HepG2 (cell line): ENCODE results near the gene IRF4. TPM values are rescaled to one million over a fixed set of nuclear protein-coding genes. Genes with fewer than 3 reads are reported as not detected.

Experiments
- ATAC-seq: fragments of 200-7000 bp; cut with Tn5 transposase; 3 replicates; pipeline ENCODE4 v1.9.1; 2020; ENCODE audit warnings: mild to moderate bottlenecking, moderate library complexity
- BruUV-seq: library from RNA; stranded (reverse); fragments of 400-500 nt; replicated peaks from 2 replicates; lab custom pipeline; 2021; lab: Mats Ljungman, UMichigan
- CTCF ChIA-PET: fragments of 300-600 bp; formaldehyde crosslinking; extraction: SDS; loops from one replicate; lab custom pipeline; 2021; ENCODE audit warnings: low total read pairs, inconsistent platforms, low intra/inter-chr PET ratio; lab: Yijun Ruan, JAX
- POLR2A ChIA-PET: fragments of 350-600 bp; sonication (Branson Sonifier 250); formaldehyde crosslinking; loops from one replicate; lab custom pipeline; 2020; ENCODE audit warnings: antibody characterized with exemption, inconsistent platforms; lab: Yijun Ruan, JAX
- DNase-seq: peaks from one replicate; pipeline ENCODE4 v3.0.0-alpha.2; 2015; ENCODE audit warnings: low spot score
- FAIRE-seq: peaks from 3 replicates; lab custom pipeline; 2011; peaks lifted over from hg19 to GRCh38; lab: Jason Lieb, UNC
- H2AFZ ChIP-seq: one replicate; pipeline ENCODE4 v1.6.1; 2011; ENCODE audit warnings: low read length, inconsistent platforms
- H3K27ac ChIP-seq: fragments of 300-600 bp; 3 replicates; pipeline ENCODE4 v1.8.0; 2011; ENCODE audit warnings: mixed run types, mild to moderate bottlenecking, mixed read lengths, low read length, inconsistent platforms; ENCODE audit not compliant: insufficient read depth; ENCODE audit errors: extremely low read length
- H3K27me3 ChIP-seq, 2 experiments: fragments of 200-600 bp in 1 of 2; 2 replicates in 1 of 2; 3 replicates in 1 of 2; pipeline versions ENCODE4 v1.6.0 to v1.8.0; 2011; ENCODE audit warnings: low read length in 2 of 2, mild to moderate bottlenecking in 2 of 2, moderate library complexity in 2 of 2, inconsistent platforms in 1 of 2; ENCODE audit not compliant: insufficient read depth in 2 of 2, control insufficient read depth in 1 of 2
- H3K36me3 ChIP-seq, 2 experiments: fragments of 200-600 bp in 1 of 2; replicated peaks in 1 of 2; 2 replicates in 1 of 2; 3 replicates in 1 of 2; pipeline versions ENCODE4 v1.5.1 to v1.8.0; 2011; ENCODE audit warnings: low read length in 2 of 2, inconsistent platforms in 1 of 2; ENCODE audit not compliant: insufficient read depth in 2 of 2, control insufficient read depth in 1 of 2
- H3K4me1 ChIP-seq: 2 replicates; pipeline ENCODE4 v1.5.1; 2012; ENCODE audit warnings: low read length, inconsistent platforms; ENCODE audit not compliant: insufficient read depth
- H3K4me2 ChIP-seq: 2 replicates; pipeline ENCODE4 v1.6.0; 2011; ENCODE audit warnings: low read depth, low read length, inconsistent platforms
- H3K4me3 ChIP-seq, 3 experiments: fragments of 200-600 bp in 1 of 3; sonication (generic), shearing (Covaris generic) in 1 of 3; replicated peaks in 1 of 3; 2 replicates each; pipeline ENCODE4 v1.5.1; 2011 to 2016; ENCODE audit warnings: low read length in 3 of 3, inconsistent platforms in 2 of 3, low read depth in 2 of 3, mild to moderate bottlenecking in 2 of 3, control low read depth in 1 of 3, mixed read lengths in 1 of 3; ENCODE audit not compliant: insufficient read depth in 1 of 3
- H3K79me2 ChIP-seq: one replicate; pipeline ENCODE4 v1.6.1; 2011; ENCODE audit warnings: low read length, inconsistent platforms; ENCODE audit not compliant: insufficient read depth
- H3K9ac ChIP-seq: 2 replicates; pipeline ENCODE4 v1.6.0; 2011; ENCODE audit warnings: mild to moderate bottlenecking, low read depth, low read length, inconsistent platforms; ENCODE audit not compliant: insufficient read depth
- H3K9me3 ChIP-seq: 2 replicates; pipeline ENCODE4 v1.5.1; 2012; ENCODE audit warnings: mild to moderate bottlenecking, low read length
- H4K20me1 ChIP-seq: 2 replicates; pipeline ENCODE4 v1.6.0; 2011; ENCODE audit warnings: inconsistent platforms, mild to moderate bottlenecking, low read length, moderate library complexity; ENCODE audit not compliant: insufficient read depth
- MAFF ChIP-seq: IDR thresholded peaks from 2 replicates; pipeline ENCODE4 v1.6.1; 2011; ENCODE audit warnings: low read depth, low read length, improper control_type of control experiment
- RBAK ChIP-seq: sonication (generic); formaldehyde crosslinking; IDR thresholded peaks from 2 replicates; pipeline ENCODE4 v1.5.1; 2020; ENCODE audit warnings: mild to moderate bottlenecking, missing genetic modification reagents
- ZNF674 ChIP-seq: sonication (generic); formaldehyde crosslinking; IDR thresholded peaks from 2 replicates; pipeline ENCODE4 v1.5.0; 2020; ENCODE audit warnings: low read depth, mild to moderate bottlenecking, missing genetic modification reagents
- WGBS: methylation state at CpG from one replicate; pipeline ENCODE4 v1.1.6; 2017; ENCODE audit warnings: low lambda C conversion rate; 5-methylcytosine and 5-hydroxymethylcytosine counted together
- in situ Hi-C: cut with HindIII; loops from 2 replicates; pipeline ENCODE4 v1.10.0; 2017; ENCODE audit warnings: low pct_unique_long_range_greater_than_20kb; ENCODE audit not compliant: extremely low pct_ligation_motif_present
- intact Hi-C: fragments of 100-400 bp; cut with micrococcal nuclease; formaldehyde crosslinking; loops from one replicate; pipeline ENCODE4 v1.10.0; 2022; ENCODE audit not compliant: unreplicated experiment
- polyA plus RNA-seq, 8 experiments: library from polyadenylated mRNA; depleted of rRNA in 3 of 8; stranded (reverse) in 7 of 8; unstranded in 1 of 8; fragments of >200 nt; fragmentation: Illumina TruSeq in 4 of 8; extraction: Trizol in 4 of 8; gene quantifications; 2 replicates each; pipeline versions ENCODE4 v1.2.1 to v1.2.3, GENCODE V29; 2011 to 2016; ENCODE audit warnings: low read depth in 4 of 8, missing spikeins in 1 of 8, mixed read lengths in 1 of 8; ENCODE audit not compliant: insufficient read depth in 1 of 8
- total RNA-seq, 5 experiments: library from RNA; depleted of rRNA; stranded (reverse); fragments of >200 nt; fragmentation: Illumina TruSeq; extraction: Trizol; gene quantifications; 2 replicates each; pipeline ENCODE4 v1.2.3, GENCODE V29; 2016; ENCODE audit warnings: low read depth in 1 of 5
- TF ChIP-seq, protein P1 (sequence below): sonication (generic); formaldehyde crosslinking; IDR thresholded peaks from 2 replicates; pipeline ENCODE4 v1.4.0; 2020; ENCODE audit warnings: mild to moderate bottlenecking, missing genetic modification reagents
- TF ChIP-seq, protein P2 (sequence below): sonication (generic); formaldehyde crosslinking; IDR thresholded peaks from 2 replicates; pipeline ENCODE4 v1.4.0; 2020; ENCODE audit warnings: missing genetic modification reagents

IRF4 gene
- total and polyA plus RNA-seq, 2 of the 13 experiments (the other 11 are each of a cell fraction or from before 2014, with no cell fraction given): 0.07 to 0.09 TPM

DNA sequence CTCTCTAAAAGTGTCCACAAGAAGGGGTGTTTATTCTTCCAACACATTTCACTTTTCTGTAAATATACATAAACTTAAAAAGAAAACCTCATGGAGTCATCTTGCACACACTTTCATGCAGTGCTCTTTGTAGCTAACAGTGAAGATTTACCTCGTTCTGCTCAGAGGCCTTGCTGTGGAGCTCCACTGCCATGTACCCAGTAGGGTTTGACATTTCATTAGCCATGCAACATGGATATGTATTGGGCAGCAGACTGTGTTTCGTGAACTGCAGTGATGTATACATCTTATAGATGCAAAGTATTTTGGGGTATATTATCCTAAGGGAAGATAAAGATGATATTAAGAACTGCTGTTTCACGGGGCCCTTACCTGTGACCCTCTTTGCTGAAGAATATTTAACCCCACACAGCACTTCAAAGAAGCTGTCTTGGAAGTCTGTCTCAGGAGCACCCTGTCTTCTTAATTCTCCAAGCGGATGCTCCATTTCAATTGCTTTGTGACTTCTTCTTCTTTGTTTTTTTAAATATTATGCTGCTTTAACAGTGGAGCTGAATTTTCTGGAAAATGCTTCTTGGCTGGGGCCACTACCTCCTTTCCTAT, 17.9 kb downstream of the IRF4 start:
- H2AFZ ChIP-seq: no peak overlapping the region
- H3K9me3 ChIP-seq: 0 out of 2 replicates have a peak, but pooled peaks cover under 1% of the 10 kb centered on the region
- no TSS peak for BruUV-seq
- H3K4me3 ChIP-seq: no peak overlapping the region
- ChIA-PET CTCF (interaction anchor here (4.6 kb wide), 1 partner anchor 220 kb away, joined by 58 read pairs; no protein-coding TSS in a partner anchor), POLR2A (interaction anchor here (1.3 kb wide), 1 partner anchor 13 kb away, joined by 7 read pairs; no protein-coding TSS in a partner anchor)
- no peak overlapping the region for H3K4me2 ChIP-seq
- no peak overlapping the region for H3K9ac ChIP-seq
- in situ Hi-C loops (no loop called here), intact Hi-C loops (no loop called here)
- TF ChIP-seq MAFF: no peak
- TF ChIP-seq, protein P1, sequence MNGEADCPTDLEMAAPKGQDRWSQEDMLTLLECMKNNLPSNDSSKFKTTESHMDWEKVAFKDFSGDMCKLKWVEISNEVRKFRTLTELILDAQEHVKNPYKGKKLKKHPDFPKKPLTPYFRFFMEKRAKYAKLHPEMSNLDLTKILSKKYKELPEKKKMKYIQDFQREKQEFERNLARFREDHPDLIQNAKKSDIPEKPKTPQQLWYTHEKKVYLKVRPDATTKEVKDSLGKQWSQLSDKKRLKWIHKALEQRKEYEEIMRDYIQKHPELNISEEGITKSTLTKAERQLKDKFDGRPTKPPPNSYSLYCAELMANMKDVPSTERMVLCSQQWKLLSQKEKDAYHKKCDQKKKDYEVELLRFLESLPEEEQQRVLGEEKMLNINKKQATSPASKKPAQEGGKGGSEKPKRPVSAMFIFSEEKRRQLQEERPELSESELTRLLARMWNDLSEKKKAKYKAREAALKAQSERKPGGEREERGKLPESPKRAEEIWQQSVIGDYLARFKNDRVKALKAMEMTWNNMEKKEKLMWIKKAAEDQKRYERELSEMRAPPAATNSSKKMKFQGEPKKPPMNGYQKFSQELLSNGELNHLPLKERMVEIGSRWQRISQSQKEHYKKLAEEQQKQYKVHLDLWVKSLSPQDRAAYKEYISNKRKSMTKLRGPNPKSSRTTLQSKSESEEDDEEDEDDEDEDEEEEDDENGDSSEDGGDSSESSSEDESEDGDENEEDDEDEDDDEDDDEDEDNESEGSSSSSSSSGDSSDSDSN (CRISPR knock-in tag): no peak
- no peak for TF ChIP-seq RBAK (CRISPR knock-in tag)
- TF ChIP-seq, protein P2, sequence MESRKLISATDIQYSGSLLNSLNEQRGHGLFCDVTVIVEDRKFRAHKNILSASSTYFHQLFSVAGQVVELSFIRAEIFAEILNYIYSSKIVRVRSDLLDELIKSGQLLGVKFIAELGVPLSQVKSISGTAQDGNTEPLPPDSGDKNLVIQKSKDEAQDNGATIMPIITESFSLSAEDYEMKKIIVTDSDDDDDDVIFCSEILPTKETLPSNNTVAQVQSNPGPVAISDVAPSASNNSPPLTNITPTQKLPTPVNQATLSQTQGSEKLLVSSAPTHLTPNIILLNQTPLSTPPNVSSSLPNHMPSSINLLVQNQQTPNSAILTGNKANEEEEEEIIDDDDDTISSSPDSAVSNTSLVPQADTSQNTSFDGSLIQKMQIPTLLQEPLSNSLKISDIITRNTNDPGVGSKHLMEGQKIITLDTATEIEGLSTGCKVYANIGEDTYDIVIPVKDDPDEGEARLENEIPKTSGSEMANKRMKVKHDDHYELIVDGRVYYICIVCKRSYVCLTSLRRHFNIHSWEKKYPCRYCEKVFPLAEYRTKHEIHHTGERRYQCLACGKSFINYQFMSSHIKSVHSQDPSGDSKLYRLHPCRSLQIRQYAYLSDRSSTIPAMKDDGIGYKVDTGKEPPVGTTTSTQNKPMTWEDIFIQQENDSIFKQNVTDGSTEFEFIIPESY (CRISPR knock-in tag): no peak
- TF ChIP-seq ZNF674 (CRISPR knock-in tag): no peak
- H3K36me3 ChIP-seq: no peaks in the 10 kb centered on the region
- ATAC-seq (no peak), FAIRE-seq (no peak), DNase-seq (no peak)
- peaks cover 0 to 56% of the 10 kb centered on the region in 2 experiments; a peak in 4 of 5 replicates for H3K27me3 ChIP-seq
- H3K79me2 ChIP-seq: no peaks in the 10 kb centered on the region
- 37% methylated on average over 4 of the region's 4 CpGs for WGBS
- H3K4me1 ChIP-seq: peaks cover 9% of the 10 kb centered on the region; the same call in 1 of the 2 replicates
- H3K27ac ChIP-seq: no peak overlapping the region
- no peaks in the 10 kb centered on the region for H4K20me1 ChIP-seq
